Airway epithelial cell (primary cell): ENCODE results near the gene LASP1. TPM values are rescaled to one million over a fixed set of nuclear protein-coding genes. Genes with fewer than 3 reads are reported as not detected.

Source experiments
- total RNA-seq: library from RNA; depleted of rRNA; stranded (reverse); fragments of >200 nt; gene quantifications from 2 replicates; pipeline ENCODE4 v1.2.3, GENCODE V29; 2015

Gene LASP1, protein sequence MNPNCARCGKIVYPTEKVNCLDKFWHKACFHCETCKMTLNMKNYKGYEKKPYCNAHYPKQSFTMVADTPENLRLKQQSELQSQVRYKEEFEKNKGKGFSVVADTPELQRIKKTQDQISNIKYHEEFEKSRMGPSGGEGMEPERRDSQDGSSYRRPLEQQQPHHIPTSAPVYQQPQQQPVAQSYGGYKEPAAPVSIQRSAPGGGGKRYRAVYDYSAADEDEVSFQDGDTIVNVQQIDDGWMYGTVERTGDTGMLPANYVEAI
- total RNA-seq = 131 and 183 TPM in 2 replicates

DNA sequence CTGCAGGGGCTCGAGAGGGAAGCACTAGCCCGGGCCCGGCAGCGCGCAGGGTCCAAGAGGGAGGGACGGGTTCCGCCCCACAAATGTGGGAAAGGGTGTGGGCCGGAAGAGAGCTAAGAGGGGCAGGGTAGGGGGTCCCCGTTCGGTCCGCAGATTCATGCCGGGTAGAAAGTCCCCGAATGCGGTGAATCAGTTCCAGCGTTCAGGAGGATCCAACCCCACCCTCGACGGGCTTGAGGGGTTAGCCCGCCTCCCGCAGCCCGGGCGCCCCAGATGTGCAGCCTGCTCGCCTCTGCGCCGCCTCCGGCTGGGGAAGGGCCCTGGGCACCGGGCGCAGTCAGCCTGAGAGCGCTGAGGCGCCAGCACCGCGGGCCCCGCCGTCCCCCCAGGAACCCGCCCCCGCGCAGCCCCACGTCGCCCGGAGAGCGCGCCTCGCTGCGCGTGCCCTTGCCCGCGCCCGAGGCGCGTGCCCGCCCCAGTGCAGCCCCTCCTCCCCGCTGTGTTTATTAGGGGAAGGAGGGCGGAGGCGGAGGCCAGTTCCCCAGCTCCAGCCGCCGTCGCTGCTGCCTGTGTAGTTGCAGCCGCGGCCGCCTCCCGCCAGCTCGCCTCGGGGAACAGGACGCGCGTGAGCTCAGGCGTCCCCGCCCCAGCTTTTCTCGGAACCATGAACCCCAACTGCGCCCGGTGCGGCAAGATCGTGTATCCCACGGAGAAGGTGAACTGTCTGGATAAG lies at the start of gene LASP1:
Gene LASP1, plus strand, starts transcription at position 533 of the 733 bp plus-strand sequence. Its CDS starts 132 bp downstream, at position 665.

DNA sequence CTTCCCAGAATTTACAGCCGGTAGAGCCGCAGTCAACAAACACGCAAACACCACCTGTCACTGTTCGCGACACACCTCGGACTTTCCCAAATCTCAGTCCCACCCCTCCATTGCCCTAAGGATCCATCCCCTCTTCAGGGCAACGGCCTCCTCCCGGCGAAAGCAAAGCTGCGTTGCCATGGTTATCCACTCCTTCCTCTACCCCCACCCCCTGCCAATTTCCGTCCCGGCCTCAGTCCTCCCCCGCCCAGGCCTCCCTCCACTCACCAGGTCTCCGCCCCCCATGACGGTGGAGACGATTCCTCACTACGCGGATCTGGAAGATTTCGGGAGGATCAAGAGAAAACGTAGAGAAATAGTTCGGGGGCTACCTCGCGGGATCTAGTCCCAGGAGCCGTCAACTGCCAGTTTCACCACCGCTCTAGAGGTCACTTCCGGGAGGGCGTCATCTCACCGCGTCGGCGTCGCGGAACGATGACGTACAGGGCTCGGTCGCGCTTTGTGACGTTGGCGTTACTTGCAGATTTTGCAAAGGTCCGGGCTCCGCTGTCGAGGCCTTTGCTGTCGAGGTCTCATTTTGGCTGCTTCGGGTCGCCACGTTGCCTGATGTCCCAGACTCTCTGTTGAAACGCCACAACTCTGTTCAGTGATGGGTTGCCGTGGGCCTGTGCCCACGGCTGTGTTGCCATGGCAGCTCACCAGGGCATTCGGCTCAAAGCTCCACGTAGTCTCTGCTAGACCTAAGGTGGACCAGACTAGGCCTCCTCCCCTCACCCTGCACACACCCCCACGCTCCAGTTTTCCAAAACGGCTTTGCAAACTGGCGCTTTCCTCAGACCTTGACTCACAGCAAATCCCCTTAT lies 44.7 kb upstream of the LASP1 start, which contains the start of gene CWC25:
Gene CWC25, minus strand, starts transcription at position 423 of the 863 bp plus-strand sequence. Its CDS starts 138 bp downstream, at position 285.

DNA sequence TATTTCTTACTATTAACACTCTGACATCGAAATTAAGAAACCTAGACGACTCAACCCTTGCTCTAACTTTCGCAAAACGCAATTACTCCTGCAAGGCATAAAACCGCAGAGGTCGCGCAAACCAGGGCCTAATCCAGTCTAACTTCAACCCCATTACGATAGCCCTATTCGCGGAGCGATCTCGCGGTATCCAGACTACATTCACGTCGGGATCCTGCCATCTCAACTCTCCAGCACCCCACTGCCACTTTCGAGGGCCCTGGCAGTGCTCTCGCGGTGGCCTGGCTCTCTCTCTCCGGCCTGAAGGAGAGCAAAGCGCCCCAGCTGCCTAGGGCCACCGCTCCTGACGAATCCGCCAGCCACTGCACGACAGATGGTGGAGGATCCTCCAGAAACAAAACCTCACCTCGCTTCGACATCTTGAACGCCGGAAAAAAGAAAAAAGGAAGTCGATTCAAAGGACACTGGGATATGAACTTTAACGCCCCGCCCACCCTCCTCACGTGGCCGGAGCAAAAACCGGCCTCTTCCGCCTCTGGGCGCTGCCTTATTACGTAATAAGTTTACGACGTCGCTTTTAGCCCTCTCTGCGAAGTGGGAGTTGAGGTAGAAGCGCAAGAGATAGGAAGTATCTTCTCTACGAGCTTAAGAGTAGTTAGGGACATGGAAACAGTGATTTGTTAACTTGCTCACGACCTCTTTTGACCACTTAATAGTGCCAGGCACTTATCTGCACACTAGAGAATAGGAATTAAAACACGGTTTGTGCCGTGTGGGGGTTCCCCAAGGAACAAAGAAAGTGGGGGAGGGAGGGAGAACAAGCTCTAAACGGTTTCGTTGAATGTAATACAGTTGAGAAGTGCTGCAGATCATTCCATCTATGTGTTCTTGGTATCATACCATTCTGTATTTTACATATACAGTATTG lies 16.3 kb upstream of the LASP1 start, which contains the start of gene RPL23:
Gene RPL23, minus strand, starts transcription at position 430 of the 928 bp plus-strand sequence. Its CDS starts 11 bp downstream, at position 419.

DNA sequence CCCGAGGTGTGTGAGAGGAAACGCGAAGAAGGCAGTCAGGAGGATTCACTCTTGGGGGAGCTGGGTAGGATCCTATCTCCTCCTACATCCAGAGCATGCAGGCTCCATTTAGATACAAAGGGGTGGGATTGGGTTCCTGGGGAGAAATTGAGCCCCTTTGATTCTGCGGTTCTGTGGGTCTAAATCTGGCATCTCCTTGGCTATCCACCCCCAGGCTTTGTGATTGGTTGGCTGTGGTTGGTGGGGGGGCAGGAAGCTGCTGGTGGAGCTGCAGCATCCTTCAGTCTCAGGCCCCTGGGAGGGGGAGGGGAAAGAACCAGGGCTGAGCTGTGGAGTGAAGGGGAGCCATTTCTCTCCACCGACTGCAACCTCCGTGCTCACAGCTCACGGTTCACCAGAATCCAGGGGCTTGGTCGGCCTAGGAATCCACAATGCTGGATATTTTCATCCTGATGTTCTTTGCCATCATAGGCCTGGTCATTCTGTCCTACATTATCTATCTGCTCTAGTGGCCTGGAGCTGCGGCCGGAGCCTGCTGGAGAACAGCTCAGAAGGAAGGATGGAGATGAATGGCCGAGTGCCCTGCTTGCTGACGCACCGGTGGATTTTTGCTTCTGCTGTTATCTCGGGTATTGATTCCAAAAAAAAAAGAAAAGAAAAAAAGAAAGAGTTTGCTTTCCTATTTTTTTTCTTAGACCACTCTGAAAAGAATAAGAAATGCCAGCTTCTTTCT lies 55.6 kb downstream of the LASP1 start, which contains the start of gene LASP1NB:
Gene LASP1NB, plus strand, starts transcription at position 352 of the 733 bp plus-strand sequence.

DNA sequence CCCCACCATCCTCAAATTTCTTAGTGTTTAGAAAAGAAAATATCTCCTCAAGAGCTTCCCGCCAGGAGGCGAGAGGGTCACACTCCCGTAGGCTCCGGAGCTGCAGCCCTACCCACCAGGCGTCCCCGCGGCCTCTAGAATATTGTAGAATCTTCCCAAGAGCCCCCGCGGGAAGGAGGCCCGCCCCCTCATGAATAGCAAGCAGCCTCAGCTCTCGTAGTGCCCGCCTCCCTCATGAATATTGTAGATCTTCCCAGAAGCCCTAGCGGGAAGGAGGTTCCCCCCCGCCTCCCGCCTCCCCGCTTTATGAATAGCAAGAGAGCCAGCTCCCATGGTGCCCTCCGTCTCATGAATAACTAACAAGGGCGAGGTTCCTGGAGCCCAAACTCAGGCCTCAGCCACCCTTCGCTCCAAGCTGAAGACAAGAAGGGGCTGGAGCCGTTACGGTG lies 97.5 kb downstream of the LASP1 start, which contains the start of gene FBXO47:
Gene FBXO47, minus strand, starts transcription at position 114 of the 449 bp plus-strand sequence. CDS start 4,378 bp downstream, outside the sequence.

Other genes starting within 250 kb of the LASP1 start
- 4.3 and 7.1 TPM in 2 replicates for gene EPOP, start 195.1 kb upstream of the LASP1 start, total RNA-seq
- 20.1 and 24.4 TPM in 2 replicates for gene MLLT6, start 164.8 kb upstream of the LASP1 start, total RNA-seq
- gene CISD3, start 139.7 kb upstream of the LASP1 start, total RNA-seq = 7.5 and 11.2 TPM in 2 replicates
- gene PCGF2, start 121.7 kb upstream of the LASP1 start, total RNA-seq = 4.5 and 6.3 TPM in 2 replicates
- 299 and 314 TPM in 2 replicates for gene PSMB3, start 117.3 kb upstream of the LASP1 start, total RNA-seq
- 25.2 and 31.9 TPM in 2 replicates for gene PIP4K2B, start 70.5 kb upstream of the LASP1 start, total RNA-seq
- 8.5 and 11.4 TPM in 2 replicates for gene CWC25, start 44.7 kb upstream of the LASP1 start, total RNA-seq
- 1,511 and 1,520 TPM in 2 replicates for gene RPL23, start 16.3 kb upstream of the LASP1 start, total RNA-seq
- not detected in 2 replicates for gene FBXO47, start 97.3 kb downstream of the LASP1 start, total RNA-seq